CD14-positive monocyte (primary cell): Measurements from ENCODE around the gene OSBPL9. TPM values are rescaled to one million over a fixed set of nuclear protein-coding genes. Genes with fewer than 3 reads are reported as not detected.

ENCODE experiments used
- DNase-seq, 3 donors: peaks; one replicate each; pipeline ENCODE4 v3.0.0-alpha.2; 2011 to 2022
- H2AFZ ChIP-seq: 2 replicates; pipeline ENCODE4 v1.6.0; 2012; ENCODE audit warnings: mild to moderate bottlenecking, low read depth, low read length, inconsistent platforms; ENCODE audit not compliant: insufficient read depth, poor library complexity, severe bottlenecking
- H3K27ac ChIP-seq, 2 donors: 1 replicate in 1 of 2; 2 replicates in 1 of 2; pipeline ENCODE4 v1.5.1; 2012 to 2013; ENCODE audit warnings: low read length in 2 of 2, control low read depth in 1 of 2, inconsistent platforms in 1 of 2, low read depth in 1 of 2, mild to moderate bottlenecking in 1 of 2
- H3K27me3 ChIP-seq, 2 donors: one replicate each; pipeline versions ENCODE4 v1.6.0 to v1.6.1; 2011 to 2013; ENCODE audit warnings: low read length in 2 of 2; ENCODE audit not compliant: control insufficient read depth in 2 of 2, insufficient read depth in 2 of 2
- H3K36me3 ChIP-seq, 2 donors: replicated peaks in 1 of 2; 1 replicate in 1 of 2; 2 replicates in 1 of 2; pipeline versions ENCODE4 v1.5.1 to v1.6.1; 2012 to 2013; ENCODE audit warnings: low read length in 2 of 2, control low read depth in 1 of 2, inconsistent platforms in 1 of 2, mild to moderate bottlenecking in 1 of 2; ENCODE audit not compliant: insufficient read depth in 2 of 2, control insufficient read depth in 1 of 2
- H3K4me1 ChIP-seq, 2 donors: 1 replicate in 1 of 2; 2 replicates in 1 of 2; pipeline versions ENCODE4 v1.5.1 to v1.6.1; 2012 to 2013; ENCODE audit warnings: low read length in 2 of 2, control low read depth in 1 of 2, inconsistent platforms in 1 of 2, mild to moderate bottlenecking in 1 of 2, moderate library complexity in 1 of 2; ENCODE audit not compliant: insufficient read depth in 2 of 2, control insufficient read depth in 1 of 2
- H3K4me2 ChIP-seq: replicated peaks from 2 replicates; pipeline ENCODE3; 2012; ENCODE audit warnings: low read length, moderate library complexity, mild to moderate bottlenecking; ENCODE audit not compliant: poor library complexity, severe bottlenecking; ENCODE audit errors: extremely low read depth
- H3K4me3 ChIP-seq, 3 experiments: fragments of 200-600 bp in 1 of 3; sonication (generic) in 1 of 3; replicated peaks in 1 of 3; 1 replicate in 2 of 3; 2 replicates in 1 of 3; pipeline ENCODE4 v1.5.1; 2011 to 2013; ENCODE audit warnings: low read length in 3 of 3, mild to moderate bottlenecking in 3 of 3, control low read depth in 2 of 3, low read depth in 2 of 3, inconsistent platforms in 1 of 3, moderate library complexity in 1 of 3
- H3K79me2 ChIP-seq: 2 replicates; pipeline ENCODE4 v1.6.0; 2012; ENCODE audit warnings: mild to moderate bottlenecking, control low read depth, inconsistent platforms, low read length, moderate library complexity; ENCODE audit not compliant: insufficient read depth
- H3K9ac ChIP-seq: 2 replicates; pipeline ENCODE4 v1.6.0; 2017; ENCODE audit warnings: low read length, mild to moderate bottlenecking; ENCODE audit not compliant: insufficient read depth, poor library complexity, severe bottlenecking
- H3K9me3 ChIP-seq, 2 donors: replicated peaks in 1 of 2; 1 replicate in 1 of 2; 2 replicates in 1 of 2; pipeline versions ENCODE4 v1.5.1 to v1.6.1; 2012 to 2013; ENCODE audit warnings: low read length in 2 of 2, control low read depth in 1 of 2; ENCODE audit not compliant: control insufficient read depth in 1 of 2, insufficient read depth in 1 of 2
- H4K20me1 ChIP-seq: 2 replicates; pipeline ENCODE4 v1.6.0; 2012; ENCODE audit warnings: mild to moderate bottlenecking, low read length, control low read depth, moderate library complexity; ENCODE audit not compliant: insufficient read depth
- H3K27ac Mint-ChIP-seq, 7 donors: one replicate each; pipeline ENCODE4 v1.8.0; 2020; ENCODE audit warnings: mild to moderate bottlenecking in 7 of 7, mixed read lengths in 7 of 7, moderate library complexity in 6 of 7, inconsistent platforms in 2 of 7
- H3K27me3 Mint-ChIP-seq, 3 donors: one replicate each; pipeline ENCODE4 v1.8.0; 2021 to 2022; ENCODE audit warnings: low read depth in 3 of 3, mild to moderate bottlenecking in 3 of 3, mixed read lengths in 3 of 3, moderate library complexity in 3 of 3, inconsistent platforms in 1 of 3
- H3K36me3 Mint-ChIP-seq, 2 donors: one replicate each; pipeline ENCODE4 v1.8.0; 2020; ENCODE audit warnings: mixed read lengths in 2 of 2, inconsistent platforms in 1 of 2, mild to moderate bottlenecking in 1 of 2
- H3K4me1 Mint-ChIP-seq: one replicate; pipeline ENCODE4 v1.8.0; 2020; ENCODE audit warnings: mild to moderate bottlenecking, mixed read lengths
- H3K4me3 Mint-ChIP-seq, 2 donors: one replicate each; pipeline ENCODE4 v1.8.0; 2020; ENCODE audit warnings: mild to moderate bottlenecking in 2 of 2, mixed read lengths in 2 of 2, moderate library complexity in 1 of 2
- H3K9me3 Mint-ChIP-seq, 7 donors: one replicate each; pipeline ENCODE4 v1.8.0; 2020 to 2022; ENCODE audit warnings: mixed read lengths in 7 of 7, mild to moderate bottlenecking in 6 of 7, moderate library complexity in 6 of 7, inconsistent platforms in 2 of 7
- CTCF ChIP-seq: fragments of 200-600 bp; IDR thresholded peaks from one replicate; pipeline ENCODE4 v1.8.0; 2022; ENCODE audit warnings: antibody characterized with exemption, mild to moderate bottlenecking
- WGBS: methylation state at CpG from one replicate; pipeline ENCODE4 v1.1.5; 2013; ENCODE audit warnings: missing lambda C conversion rate; ENCODE audit not compliant: insufficient coverage; 5-methylcytosine and 5-hydroxymethylcytosine counted together
- intact Hi-C, 2 donors: fragments of 100-400 bp; cut with micrococcal nuclease; formaldehyde crosslinking; loops; one replicate each; pipeline versions ENCODE4 v1.15.0 to v1.15.1; 2023
- polyA plus RNA-seq, 3 donors: library from polyadenylated mRNA; depleted of rRNA in 1 of 3; unstranded in 2 of 3; stranded (reverse) in 1 of 3; fragments of 300-500 nt in 2 of 3; fragments of >200 nt in 1 of 3; fragmentation: Illumina TruSeq in 2 of 3; gene quantifications; 1 replicate in 2 of 3; 2 replicates in 1 of 3; pipeline ENCODE4 v1.2.3, GENCODE V29; 2012 to 2021

Gene OSBPL9
- polyA plus RNA-seq, 3 donors, result 22.2 to 41.4 (median 31.3) TPM

- no peak for DNase-seq
- TF ChIP-seq CTCF, result no peak
- Histone ChIP-seq H3K9me3 (peaks cover 0 to 2% of the 10 kb centered on the region in 2 donors), H3K79me2 (no peaks in the 10 kb centered on the region), H3K4me1 (peaks cover 45 to 57% of the 10 kb centered on the region in 2 donors), H3K4me2 (no peak overlapping the region), H3K4me3 (no peak overlapping the region), H2AFZ (no peak overlapping the region), H3K27me3 (no peaks in the 10 kb centered on the region), H4K20me1 (no peaks in the 10 kb centered on the region), H3K27ac (no peak overlapping the region), H3K36me3 (no peaks in the 10 kb centered on the region), H3K9ac (no peak overlapping the region)
- Mint-ChIP-seq H3K27me3 (peaks cover 0 to 4% (median 2%) of the 10 kb centered on the region in 3 donors), H3K4me3 (no peak overlapping the region), H3K27ac (no peak overlapping the region), H3K36me3 (peaks cover 2 to 7% of the 10 kb centered on the region in 2 donors), H3K9me3 (peaks cover 0 to 6% (median 3%) of the 10 kb centered on the region in 7 donors), H3K4me1 (peaks cover 59% of the 10 kb centered on the region)
- intact Hi-C loops, result no loop called here
Measured at GRCh38 chr1:51574796-51575195, 42.1 kb upstream of the OSBPL9 start.

GRCh38 chr1:51575406-51576084 is 41.3 kb upstream of the OSBPL9 start:
- no peaks in the 10 kb centered on the region for H4K20me1 ChIP-seq
- Mint-ChIP-seq H3K9me3 (peaks cover 0 to 6% (median 3%) of the 10 kb centered on the region in 7 donors), H3K4me3 (no peak overlapping the region), H3K36me3 (peaks cover 2 to 7% of the 10 kb centered on the region in 2 donors), H3K27me3 (peaks cover 0 to 4% (median 2%) of the 10 kb centered on the region in 3 donors), H3K4me1 (peaks cover 51% of the 10 kb centered on the region), H3K27ac (peak overlapping the region in 4 of 7 donors; percentile 22 to 46 (median 32))
- H3K79me2 ChIP-seq, result no peaks in the 10 kb centered on the region
- H3K4me2 ChIP-seq, result no peak overlapping the region
- peak overlapping the region; percentile 33 for H2AFZ ChIP-seq
- no peak for TF ChIP-seq CTCF
- intact Hi-C loops, result no loop called here
- H3K4me1 ChIP-seq, result peaks cover 37 to 49% of the 10 kb centered on the region in 2 donors
- peak in 1 of 3 donors; percentile 39 for DNase-seq
- H3K36me3 ChIP-seq, result no peaks in the 10 kb centered on the region
- no peaks in the 10 kb centered on the region for H3K27me3 ChIP-seq
- peak overlapping the region in 1 of 2 donors; percentile 62 for H3K27ac ChIP-seq
- WGBS, result 87% methylated on average over 7 of the region's 8 CpGs
- peaks cover 0 to 2% of the 10 kb centered on the region in 2 donors for H3K9me3 ChIP-seq
- no peak overlapping the region for H3K9ac ChIP-seq
- no peak overlapping the region for H3K4me3 ChIP-seq
